HG02981 (cell line): ENCODE results near the gene FRG2.
"Not testable (repeated sequence)": the region's sequence is repeated elsewhere in the genome, so short reads cannot be mapped to it uniquely, and the experiment has no call there.

Experiments
- ATAC-seq: cut with Tn5 transposase; IDR thresholded peaks from one replicate; pipeline ENCODE4 v1.9.1; 2021; ENCODE audit warnings: mild to moderate bottlenecking, moderate library complexity; ENCODE audit not compliant: unreplicated experiment

Gene FRG2

DNA sequence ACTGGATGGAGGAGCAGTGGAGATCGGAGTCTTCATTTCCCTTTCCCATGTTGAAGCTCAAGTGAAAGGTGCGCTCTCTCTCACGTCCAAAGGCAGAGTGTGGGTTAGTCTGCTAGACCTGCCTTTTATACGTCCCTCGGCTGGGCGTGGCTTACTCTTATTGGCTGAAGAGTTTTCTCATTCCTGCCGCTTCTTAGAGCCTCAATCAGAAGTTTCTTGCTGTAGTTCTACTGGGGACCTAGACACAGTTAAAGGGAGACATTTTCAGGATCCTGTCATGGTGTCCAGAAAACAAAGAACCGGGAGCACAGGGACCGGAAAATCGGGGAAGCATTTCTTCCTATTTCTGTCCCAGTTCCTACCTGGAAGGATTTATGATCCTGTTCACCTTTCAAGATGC is at the start of gene FRG2:
Gene FRG2 (minus strand): TSS at position 101 of the 400 bp plus-strand sequence. CDS start 52 bp downstream, at position 49.
- not testable (repeated sequence) for ATAC-seq

DNA sequence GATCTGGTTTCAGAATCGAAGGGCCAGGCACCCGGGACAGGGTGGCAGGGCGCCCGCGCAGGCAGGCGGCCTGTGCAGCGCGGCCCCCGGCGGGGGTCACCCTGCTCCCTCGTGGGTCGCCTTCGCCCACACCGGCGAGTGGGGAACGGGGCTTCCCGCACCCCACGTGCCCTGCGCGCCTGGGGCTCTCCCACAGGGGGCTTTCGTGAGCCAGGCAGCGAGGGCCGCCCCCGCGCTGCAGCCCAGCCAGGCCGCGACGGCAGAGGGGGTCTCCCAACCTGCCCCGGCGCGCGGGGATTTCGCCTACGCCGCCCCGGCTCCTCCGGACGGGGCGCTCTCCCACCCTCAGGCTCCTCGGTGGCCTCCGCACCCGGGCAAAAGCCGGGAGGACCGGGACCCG is 41.3 kb upstream of the FRG2 start:
- not testable (repeated sequence) for ATAC-seq

DNA sequence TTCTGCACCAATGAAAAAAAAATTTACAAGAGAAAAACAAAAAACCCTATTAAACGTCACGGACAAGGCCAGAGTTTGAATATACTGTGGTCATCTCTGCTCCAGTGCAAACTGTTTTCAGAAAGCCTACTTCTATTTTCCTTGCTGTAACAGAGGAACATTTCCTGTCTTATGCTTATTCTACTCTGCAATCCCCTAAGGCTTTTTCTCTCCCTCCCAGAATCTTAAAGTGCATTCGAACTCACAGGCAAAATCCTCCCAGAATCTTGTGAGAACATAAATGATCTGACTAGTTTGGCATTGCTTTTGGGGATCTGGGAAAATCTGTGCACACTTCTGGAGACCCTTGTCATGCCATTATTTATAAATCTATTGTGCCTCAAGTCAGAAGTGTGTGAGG is 37.7 kb upstream of the FRG2 start:
- ATAC-seq = not testable (repeated sequence)

DNA sequence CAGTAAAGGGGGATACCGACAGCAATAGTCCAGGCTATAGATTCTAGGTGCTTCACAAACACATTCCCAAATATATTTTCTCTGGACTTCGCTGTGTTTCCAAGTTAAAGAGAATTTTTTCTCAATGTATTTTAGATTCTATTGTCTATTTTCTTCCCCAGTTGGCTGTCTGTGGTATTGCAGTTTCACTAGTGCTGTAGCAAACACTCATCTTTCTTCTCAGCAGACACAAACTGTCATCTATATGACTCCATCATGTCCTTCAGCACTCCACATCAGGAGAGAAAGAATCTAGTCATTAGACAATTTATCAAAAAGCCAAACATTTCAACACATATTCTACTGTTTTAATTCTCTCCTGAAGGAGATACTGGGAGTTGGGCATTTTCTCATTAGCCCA is 37.3 kb upstream of the FRG2 start, which contains the start of gene DBET:
Gene DBET (plus strand): TSS at position 161 of the 400 bp plus-strand sequence.
- not testable (repeated sequence) for ATAC-seq

DNA sequence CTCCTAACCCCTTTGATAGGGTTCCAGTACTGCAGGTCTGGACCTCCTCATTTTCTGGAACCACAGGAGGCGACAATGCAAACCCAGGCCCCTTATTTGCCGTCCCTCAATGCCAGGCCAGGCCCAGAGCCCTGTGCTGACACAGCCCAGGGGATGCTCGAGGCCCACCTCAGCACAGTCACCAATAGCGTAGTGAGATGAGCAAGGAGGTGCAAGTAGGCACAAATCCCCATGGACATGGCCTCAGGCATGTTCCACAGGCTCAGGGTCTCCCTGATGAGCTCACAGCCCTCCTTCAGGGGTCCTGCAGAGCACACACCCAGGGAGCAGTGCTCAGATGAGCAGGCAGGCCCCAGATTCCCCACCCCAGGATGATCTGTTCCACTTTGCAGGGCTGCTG is 31.9 kb upstream of the FRG2 start:
- ATAC-seq = not testable (repeated sequence)

DNA sequence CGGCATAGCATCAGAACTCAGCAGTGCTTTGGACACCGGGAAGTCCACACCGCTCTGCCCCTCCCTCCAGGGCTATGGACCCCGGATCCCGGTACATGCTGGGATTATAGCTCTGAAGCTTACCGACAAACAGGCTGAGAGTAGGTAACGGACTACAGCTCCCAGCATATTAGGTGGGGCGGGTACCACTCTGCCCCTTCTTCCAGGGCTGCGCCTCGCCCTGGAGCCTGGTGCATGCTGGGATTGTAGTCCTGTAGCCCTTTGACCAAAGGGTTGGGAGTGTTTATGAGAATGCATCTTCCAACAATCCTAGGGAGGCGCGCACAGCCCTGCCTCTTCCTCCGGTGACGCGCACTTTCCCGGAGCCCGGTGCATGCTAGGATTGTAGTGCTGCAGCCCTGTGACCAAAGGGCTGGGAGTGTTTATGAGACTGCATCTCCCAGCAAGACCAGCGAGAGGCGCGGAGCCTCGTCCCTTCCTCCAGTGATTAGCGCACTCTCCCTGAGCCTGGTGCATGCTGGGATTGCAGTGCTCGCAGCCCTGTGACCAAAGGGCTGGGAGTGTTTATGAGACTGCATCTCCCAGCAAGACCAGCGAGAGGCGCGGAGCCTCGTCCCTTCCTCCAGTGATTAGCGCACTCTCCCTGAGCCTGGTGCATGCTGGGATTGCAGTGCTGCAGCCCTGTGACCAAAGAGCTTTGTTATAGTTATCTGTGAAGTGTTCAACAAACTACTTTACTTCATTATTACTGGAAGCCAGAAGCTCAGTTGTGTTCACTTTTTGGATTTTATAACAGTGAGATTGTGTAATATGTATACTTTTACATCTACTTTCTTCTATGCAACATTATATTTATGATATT is 22.6 kb upstream of the FRG2 start:
- not testable (repeated sequence) for ATAC-seq

DNA sequence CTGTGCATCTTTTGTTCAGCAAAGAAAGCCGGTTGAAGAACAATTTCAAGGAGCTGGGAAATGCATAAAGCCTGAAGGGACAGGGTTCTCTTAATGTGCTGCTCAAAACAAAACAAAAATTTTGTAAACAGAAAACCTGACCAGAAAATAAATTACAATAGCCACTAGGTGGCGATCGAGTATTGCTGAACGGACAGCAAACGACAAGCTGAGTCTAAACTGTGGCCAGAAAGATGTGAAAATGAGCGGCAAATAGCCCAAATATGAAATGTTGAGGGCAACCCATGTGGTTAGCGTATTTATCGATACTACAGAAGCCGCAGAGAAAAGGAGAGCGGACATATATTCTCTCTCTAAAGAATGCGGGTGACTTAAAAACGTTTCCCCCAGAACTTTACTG is 20.6 kb upstream of the FRG2 start:
- not testable (repeated sequence) for ATAC-seq

DNA sequence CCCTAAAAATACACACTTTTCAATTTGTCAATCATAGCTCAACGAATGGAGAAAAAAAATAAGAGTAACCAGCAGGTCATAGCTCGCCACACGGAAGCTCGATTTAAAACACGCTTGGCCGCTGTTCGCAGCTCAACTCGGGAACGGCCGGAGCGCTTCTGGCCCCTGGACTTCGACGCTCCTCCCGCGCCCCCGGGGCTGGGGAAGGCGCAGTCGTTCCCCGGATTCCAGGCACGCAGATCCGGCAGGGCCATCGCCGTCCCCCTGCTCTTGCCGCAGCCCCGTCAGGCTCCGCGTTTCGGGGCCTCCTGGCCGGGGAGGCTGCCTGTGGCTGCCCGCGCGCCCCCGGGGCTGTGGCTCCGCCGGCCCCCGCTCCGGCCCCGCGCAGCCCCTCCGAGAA is 13.8 kb upstream of the FRG2 start:
- not testable (repeated sequence) for ATAC-seq

DNA sequence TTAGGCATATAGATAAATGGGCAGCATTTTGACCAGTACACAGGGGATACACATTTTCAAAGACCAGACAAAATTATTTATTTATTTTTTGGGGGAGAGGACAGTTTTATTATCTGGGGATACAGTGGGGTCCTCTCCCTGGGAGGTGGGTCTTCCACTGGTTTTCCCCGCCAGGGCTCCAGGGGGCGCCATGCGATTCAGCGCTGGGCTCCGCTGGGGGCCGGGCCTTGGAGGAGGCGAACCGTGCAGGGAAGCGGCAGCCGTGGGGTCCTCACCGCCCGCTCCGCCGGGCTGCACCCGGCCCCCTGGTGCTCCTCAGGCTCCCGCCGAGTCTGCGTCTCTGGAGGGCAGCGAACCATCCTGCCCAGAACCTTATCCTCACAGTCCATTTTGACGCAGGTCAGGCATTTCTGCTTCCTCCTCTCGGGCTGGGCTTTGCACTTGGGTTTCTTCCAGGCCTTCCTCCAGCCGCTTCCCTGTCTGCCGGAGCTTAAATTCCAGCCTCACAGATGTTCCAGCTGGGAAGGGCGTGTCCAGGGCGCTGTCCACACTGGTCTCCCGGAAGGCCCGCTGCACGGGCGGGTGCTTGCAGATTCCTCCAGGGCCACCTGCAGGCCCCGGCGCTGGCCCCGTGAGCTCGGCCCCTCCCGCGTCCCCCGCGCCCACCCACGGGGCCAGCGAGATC is 10.8 kb upstream of the FRG2 start:
- ATAC-seq = not testable (repeated sequence)

DNA sequence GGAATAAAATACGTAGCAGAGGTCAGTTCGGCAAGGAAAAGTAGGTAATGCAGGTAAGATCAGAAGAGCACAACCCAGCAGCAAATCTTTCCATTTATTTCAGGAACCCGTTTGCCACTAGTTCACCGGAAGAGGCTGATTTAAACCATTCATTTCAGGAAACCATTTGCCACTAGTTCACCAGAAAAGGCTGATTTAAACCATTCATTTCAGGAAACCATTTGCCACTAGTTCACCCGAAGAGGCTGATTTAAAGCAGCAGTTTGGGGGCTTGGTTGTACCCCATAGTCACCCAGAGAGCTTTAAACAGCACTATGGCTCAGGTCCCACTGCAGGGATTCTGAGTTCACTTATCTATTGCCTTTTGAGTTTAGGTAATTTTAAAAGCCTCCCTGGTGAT is 4.2 kb upstream of the FRG2 start:
- ATAC-seq = not testable (repeated sequence)

DNA sequence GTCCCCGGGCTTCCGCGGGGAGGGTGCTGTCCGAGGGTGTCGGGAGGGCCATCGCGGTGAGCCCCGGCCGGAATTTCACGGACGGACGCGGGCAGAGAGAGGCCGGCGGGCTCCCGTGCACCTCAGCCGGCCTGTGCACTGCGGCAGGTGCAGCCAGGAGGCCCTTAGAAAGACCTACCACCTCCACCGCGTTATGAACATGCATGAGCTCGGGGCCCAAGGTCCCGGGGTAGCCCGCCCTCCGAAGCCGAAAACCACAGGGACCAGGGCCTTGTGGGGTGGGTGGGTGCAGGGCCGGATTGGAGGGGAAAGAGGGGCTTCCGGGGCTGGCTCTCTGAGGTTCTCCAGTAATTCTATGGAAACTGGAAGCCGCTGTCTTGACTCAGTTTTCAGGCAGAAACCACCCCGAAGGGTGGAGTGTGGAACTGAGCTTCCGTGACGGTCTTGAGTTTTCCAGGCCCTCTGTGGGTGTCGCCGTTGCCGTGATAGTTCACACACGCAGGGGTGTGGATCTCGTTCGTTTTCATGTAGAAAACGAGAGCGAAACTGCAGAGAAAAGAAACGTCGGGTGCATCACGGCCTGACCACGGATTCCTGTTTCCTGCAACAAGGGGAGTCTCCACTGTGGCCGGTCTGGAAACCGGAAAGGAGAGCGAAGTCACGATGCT is 4.3 kb downstream of the FRG2 start:
- not testable (repeated sequence) for ATAC-seq

DNA sequence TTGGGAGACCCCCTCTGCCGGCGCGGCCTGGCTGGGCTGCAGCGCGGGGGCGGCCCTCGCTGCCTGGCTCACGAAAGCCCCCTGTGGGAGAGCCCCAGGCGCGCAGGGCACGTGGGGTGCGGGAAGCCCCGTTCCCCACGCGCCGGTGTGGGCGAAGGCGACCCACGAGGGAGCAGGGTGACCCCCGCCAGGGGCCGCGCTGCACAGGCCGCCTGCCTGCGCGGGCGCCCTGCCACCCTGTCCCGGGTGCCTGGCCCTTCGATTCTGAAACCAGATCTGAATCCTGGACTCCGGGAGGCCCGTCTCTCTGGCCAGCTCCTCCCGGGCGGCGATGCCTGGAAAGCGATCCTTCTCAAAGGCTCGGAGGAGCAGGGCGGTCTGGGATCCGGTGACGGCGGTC is 5.1 kb downstream of the FRG2 start:
- ATAC-seq = not testable (repeated sequence)

DNA sequence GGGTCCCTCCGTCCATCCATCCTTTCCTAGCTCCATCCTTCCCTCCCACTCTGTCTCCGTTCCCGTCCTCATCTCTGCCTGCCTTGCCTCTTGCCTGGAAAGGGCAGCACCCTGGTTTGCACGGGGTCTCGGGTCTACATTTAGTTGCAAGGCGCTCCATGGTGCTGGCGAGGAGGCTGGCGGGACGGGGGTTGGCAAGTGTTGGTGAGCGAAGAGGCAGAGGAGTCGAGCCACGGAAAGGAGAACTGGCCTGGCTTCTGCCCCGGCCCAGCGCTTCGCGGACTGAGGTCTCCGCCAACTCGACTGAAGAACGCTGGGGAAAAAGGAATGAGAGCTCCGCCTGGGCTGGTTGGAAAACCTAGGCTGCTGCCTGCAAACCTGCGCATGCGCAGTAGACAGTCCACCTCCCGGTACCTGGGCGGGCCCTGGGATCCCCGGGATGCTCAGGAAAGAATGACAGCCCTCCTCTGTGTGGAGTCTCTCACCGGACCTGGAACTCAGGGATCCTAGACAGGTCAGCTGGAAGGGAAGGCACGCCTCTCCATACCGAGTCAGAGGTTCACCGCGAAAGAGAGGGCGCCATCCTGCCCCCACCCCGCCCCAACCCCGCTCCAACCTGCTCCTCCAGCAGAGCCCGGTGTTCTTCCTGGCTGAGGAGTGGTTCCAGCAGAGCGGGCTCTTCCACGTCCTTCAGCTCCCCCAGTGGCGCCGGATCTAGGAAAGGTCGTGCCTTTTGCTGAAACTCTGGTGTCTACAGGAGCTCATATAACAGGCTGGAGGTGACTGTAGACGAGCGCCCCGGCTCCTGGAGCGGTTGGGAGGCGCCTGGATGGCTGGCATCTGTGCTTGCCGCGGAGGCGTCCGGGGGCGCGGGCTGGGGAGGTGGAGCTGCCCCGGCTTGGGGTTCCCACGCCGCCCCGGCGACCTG is 6.0 kb downstream of the FRG2 start:
- no peak for ATAC-seq

DNA sequence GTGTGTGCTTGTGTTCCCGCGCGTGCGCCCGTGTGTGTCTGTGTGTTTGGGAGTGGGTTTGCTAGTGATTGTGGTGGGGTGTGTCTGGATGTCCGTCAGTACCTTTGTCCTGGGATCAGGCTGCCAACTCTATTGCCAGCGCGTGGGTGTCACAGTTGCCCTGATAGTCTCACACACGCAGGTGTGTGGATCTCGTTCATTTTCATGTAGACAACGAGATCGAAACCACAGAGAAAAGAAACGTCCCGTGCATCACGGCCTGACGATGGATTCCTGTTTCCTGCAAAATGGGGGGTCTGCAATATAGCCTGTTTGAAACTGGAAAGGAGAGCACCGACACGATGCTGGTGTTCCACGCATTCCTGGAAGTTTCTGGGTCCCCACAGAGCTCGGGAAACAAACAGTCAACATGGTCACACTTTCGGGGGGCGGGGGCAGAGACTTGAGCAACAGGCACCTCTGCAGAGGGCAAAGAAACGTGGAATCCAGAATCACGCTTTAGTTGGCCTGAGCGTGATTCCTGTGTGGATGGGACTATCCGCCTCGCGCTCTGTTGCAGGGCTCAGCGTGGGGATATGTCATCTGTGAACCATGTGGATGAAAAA is 7.1 kb downstream of the FRG2 start:
- ATAC-seq = not testable (repeated sequence)

DNA sequence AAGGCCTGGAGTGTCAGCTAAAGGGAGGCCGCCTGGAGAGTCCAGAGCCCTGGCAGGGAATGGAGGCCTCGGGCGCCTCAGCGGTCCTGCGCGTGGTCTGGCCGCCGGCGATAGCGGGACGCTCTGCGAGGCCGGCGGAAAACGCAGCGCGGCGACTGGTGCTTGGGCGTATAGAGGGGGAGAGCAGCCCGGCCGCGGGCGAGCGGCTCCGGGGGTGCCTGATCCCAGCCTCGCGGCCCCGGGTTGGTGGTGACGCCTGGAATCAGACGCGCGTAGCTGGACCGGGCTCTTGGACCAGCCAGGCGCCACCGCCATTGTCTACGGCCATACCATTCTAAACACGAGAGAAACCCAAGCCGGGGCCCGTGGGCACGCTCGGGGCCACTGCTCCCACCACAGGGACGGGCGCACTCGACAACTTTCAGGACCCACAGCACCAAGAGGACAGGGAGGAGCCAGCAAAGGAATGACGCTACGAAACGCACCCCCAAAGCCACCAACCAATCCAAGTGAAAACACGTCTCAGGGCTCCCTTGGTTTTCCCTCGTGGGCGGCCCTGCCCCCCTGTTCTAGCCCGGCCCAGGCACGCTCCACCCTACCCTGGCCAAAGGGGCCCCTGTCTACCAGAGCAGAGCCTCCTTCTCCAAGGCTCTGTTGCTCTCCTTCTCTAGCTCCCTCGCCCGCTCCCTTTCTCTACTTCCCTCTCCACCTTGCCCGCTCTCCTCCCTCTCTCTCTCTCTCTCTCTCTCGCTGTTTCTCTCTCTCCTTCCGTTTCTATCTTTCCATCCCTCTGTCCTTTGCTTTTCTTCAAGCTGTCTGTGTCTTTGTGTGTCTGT is 7.8 kb downstream of the FRG2 start:
- no peak for ATAC-seq

DNA sequence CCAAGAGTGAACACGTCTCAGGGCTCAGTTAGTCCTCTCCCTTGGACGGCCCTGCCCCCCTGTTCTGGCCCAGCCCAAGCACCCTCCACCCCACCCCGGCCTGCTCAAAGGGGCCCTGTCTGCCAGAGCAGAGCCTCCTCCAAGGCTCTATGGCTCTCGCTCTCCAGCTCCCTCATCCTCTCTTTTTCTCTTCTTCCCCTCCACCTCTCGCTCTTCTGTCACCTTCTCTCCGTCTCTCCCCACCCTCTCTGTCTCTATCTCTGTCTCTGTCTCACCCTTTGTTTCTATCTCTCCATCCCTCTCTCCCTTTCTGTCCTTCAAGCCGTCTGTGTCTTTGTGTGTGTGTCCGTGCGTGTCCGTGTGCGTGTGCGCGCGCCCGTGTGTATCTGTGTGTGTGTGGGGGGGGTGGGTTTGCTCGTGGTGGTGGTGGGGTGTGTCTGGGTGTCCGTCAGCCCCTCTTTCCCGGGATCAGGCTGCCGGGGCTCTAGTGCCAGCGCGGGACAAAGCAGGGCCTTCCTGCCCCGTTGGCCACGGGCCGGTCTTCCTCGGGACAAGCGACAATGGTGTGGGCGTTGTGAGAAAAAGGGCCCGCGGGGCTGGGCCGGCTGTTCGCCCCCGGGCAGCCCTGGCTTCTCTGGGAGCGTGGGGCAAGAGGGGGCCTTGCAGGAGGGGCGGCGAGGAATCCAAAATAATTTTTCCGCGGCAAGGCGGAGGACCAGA is 8.7 kb downstream of the FRG2 start:
- ATAC-seq = no peak

DNA sequence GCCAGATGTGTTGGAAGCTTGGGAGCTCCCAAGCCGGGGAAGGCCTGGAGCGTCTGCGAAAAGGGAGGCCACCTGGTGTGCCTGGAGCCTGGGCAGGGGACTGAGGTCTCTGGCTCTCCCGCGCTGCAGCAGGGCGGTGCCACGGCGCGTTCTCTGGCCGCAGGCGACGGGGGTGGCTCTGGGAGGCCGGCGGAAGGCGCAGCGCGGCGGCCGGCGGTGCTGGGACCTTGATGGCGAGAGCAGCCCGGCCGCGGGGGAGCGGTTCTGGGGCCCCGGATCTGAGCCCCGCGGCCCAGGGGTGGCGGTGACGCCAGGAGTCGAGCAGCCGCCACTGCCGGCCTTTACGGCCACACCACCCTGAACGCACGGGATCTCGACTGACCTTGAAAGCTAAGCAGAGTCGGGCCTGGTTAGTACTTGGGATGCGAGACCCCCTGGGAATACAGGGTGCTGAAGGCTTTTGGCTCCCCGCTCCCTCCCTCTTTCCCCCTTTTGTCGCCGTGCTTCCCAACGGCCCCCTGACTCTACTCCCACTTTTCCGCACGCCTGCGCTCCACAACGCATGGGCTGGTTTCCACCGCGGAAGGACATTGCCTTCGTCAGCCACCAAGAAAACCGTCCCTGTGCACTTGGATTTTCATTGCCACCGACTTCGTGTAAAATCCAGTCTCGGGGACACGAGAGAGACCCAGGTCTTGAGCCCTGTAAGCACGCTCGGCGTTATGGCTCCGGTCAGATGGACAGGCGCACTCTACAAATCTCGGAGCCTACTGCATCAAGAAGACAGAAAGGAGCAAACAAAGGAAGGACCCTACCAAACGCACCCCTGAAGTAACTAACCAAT is 9.5 kb downstream of the FRG2 start:
- no peak for ATAC-seq
